HepG2 (cell line): ENCODE results near the gene DST. TPM values are rescaled to one million over a fixed set of nuclear protein-coding genes. Genes with fewer than 3 reads are reported as not detected.
A peak's percentile ranks its signal among the peaks of the same experiment; 100 is the strongest.

Experiments
- ATF1 ChIP-seq: IDR thresholded peaks from 2 replicates; pipeline ENCODE4 v1.6.1; 2016; ENCODE audit warnings: mild to moderate bottlenecking, control low read depth
- ATF3 ChIP-seq: sonication (generic); formaldehyde crosslinking; IDR thresholded peaks from 2 replicates; pipeline ENCODE4 v1.4.0; 2020; ENCODE audit warnings: missing genetic modification reagents
- CENPBD1 ChIP-seq: sonication (generic); formaldehyde crosslinking; IDR thresholded peaks from 2 replicates; pipeline ENCODE4 v1.8.0; 2022; ENCODE audit warnings: missing genetic modification reagents, low read depth, mild to moderate bottlenecking, borderline replicate concordance
- CREM ChIP-seq, 2 experiments: sonication (generic) in 1 of 2; formaldehyde crosslinking in 1 of 2; IDR thresholded peaks; 2 replicates each; pipeline versions ENCODE4 v1.4.0 to v1.6.1; 2016 to 2020; ENCODE audit warnings: antibody characterized with exemption in 1 of 2, mild to moderate bottlenecking in 1 of 2, missing genetic modification reagents in 1 of 2
- FOSL1 ChIP-seq: sonication (generic); formaldehyde crosslinking; IDR thresholded peaks from 2 replicates; pipeline ENCODE4 v1.9.0; 2021; ENCODE audit warnings: missing genetic modification reagents, borderline replicate concordance
- FOXC1 ChIP-seq: sonication (generic); formaldehyde crosslinking; IDR thresholded peaks from 2 replicates; pipeline ENCODE4 v1.8.0; 2022; ENCODE audit warnings: mild to moderate bottlenecking, missing genetic modification reagents, borderline replicate concordance
- HMGXB4 ChIP-seq, 2 experiments: sonication (generic) in 1 of 2; formaldehyde crosslinking in 1 of 2; IDR thresholded peaks; 2 replicates each; pipeline versions ENCODE4 v1.4.0 to v1.6.1; 2018 to 2020; ENCODE audit warnings: missing genetic modification reagents in 2 of 2, borderline replicate concordance in 1 of 2, low read depth in 1 of 2, mild to moderate bottlenecking in 1 of 2, missing biosample characterization in 1 of 2
- MAFF ChIP-seq: IDR thresholded peaks from 2 replicates; pipeline ENCODE4 v1.6.1; 2011; ENCODE audit warnings: low read depth, low read length, improper control_type of control experiment
- MXD1 ChIP-seq: sonication (generic); formaldehyde crosslinking; IDR thresholded peaks from 2 replicates; pipeline ENCODE4 v1.4.0; 2020; ENCODE audit warnings: mild to moderate bottlenecking, missing genetic modification reagents
- NFATC3 ChIP-seq: sonication (generic); formaldehyde crosslinking; IDR thresholded peaks from 2 replicates; pipeline ENCODE4 v1.5.1; 2020; ENCODE audit warnings: mild to moderate bottlenecking, missing genetic modification reagents
- NFYC ChIP-seq: IDR thresholded peaks from 2 replicates; pipeline ENCODE4 v1.6.1; 2016; ENCODE audit warnings: missing genetic modification reagents, missing compliant biosample characterization
- PHB2 ChIP-seq: fragments of 450-650 bp; IDR thresholded peaks from 2 replicates; pipeline ENCODE4 v1.6.1; 2018; ENCODE audit not compliant: partially characterized antibody
- PRDM15 ChIP-seq: sonication (generic); formaldehyde crosslinking; IDR thresholded peaks from 2 replicates; pipeline ENCODE4 v1.4.0; 2020; ENCODE audit warnings: missing genetic modification reagents
- ZBTB33 ChIP-seq: sonication (generic); formaldehyde crosslinking; IDR thresholded peaks from 2 replicates; pipeline ENCODE4 v1.4.0; 2020; ENCODE audit warnings: missing genetic modification reagents
- ZBTB7A ChIP-seq: sonication (generic); formaldehyde crosslinking; IDR thresholded peaks from 2 replicates; pipeline ENCODE4 v1.8.0; 2022; ENCODE audit warnings: mild to moderate bottlenecking, missing genetic modification reagents
- ZNF282 ChIP-seq: fragments of 450-650 bp; IDR thresholded peaks from 2 replicates; pipeline ENCODE4 v1.6.1; 2018; ENCODE audit not compliant: partially characterized antibody
- ZNF3 ChIP-seq: IDR thresholded peaks from 2 replicates; pipeline ENCODE4 v1.7.0; 2017; ENCODE audit warnings: inconsistent platforms
- polyA plus RNA-seq, 8 experiments: library from polyadenylated mRNA; depleted of rRNA in 3 of 8; stranded (reverse) in 7 of 8; unstranded in 1 of 8; fragments of >200 nt; fragmentation: Illumina TruSeq in 4 of 8; extraction: Trizol in 4 of 8; gene quantifications; 2 replicates each; pipeline versions ENCODE4 v1.2.1 to v1.2.3, GENCODE V29; 2011 to 2016; ENCODE audit warnings: low read depth in 4 of 8, missing spikeins in 1 of 8, mixed read lengths in 1 of 8; ENCODE audit not compliant: insufficient read depth in 1 of 8
- total RNA-seq, 5 experiments: library from RNA; depleted of rRNA; stranded (reverse); fragments of >200 nt; fragmentation: Illumina TruSeq; extraction: Trizol; gene quantifications; 2 replicates each; pipeline ENCODE4 v1.2.3, GENCODE V29; 2016; ENCODE audit warnings: low read depth in 1 of 5

Gene DST
- total and polyA plus RNA-seq, 2 of the 13 experiments (the other 11 are each of a cell fraction or from before 2014, with no cell fraction given): 64.4 to 89.0 TPM

- TF ChIP-seq MAFF (peak; percentile 91), ZNF282 (no peak), ZBTB33 (CRISPR knock-in tag) (peak; percentile 66), ATF3 (CRISPR knock-in tag) (peak; percentile 84; the same call in 1 of the 2 replicates), MXD1 (CRISPR knock-in tag) (peak; percentile 88), ZBTB7A (CRISPR knock-in tag) (no peak), PHB2 (no peak), FOXC1 (CRISPR knock-in tag) (peak; percentile 93), CREM (IDR thresholded peaks at IDR 0.05) (peak; percentile 78), CREM (CRISPR knock-in tag; IDR thresholded peaks at IDR 0.05) (no peak), NFYC (CRISPR knock-in tag) (peak; percentile 76), NFATC3 (CRISPR knock-in tag) (peak; percentile 81; the same call in 1 of the 2 replicates), ZNF3 (CRISPR knock-in tag) (no peak; the same call in 1 of the 2 replicates), FOSL1 (CRISPR knock-in tag) (no peak), PRDM15 (CRISPR knock-in tag) (no peak), CENPBD1 (CRISPR knock-in tag) (no peak), ATF1 (peak; percentile 89), HMGXB4 (CRISPR knock-in tag; IDR thresholded peaks at IDR 0.05; ENCODE audit: borderline replicate concordance in 1 of 2, low read depth in 1 of 2) (peak; percentile 97)
These were observed 100.0 kb downstream of the DST start (continued) for GRCh38 chr6:56542364-56543331.
